IMR-90 (cell line): ENCODE data around the gene EPAS1. TPM values are rescaled to one million over a fixed set of nuclear protein-coding genes. Genes with fewer than 3 reads are reported as not detected.

Source experiments
- ATAC-seq: fragments of 200-7000 bp; cut with Tn5 transposase; 2 replicates; pipeline ENCODE4 v1.9.1; 2020; ENCODE audit warnings: low read depth, mild to moderate bottlenecking, moderate library complexity
- BruUV-seq: library from RNA; stranded (reverse); fragments of 400-500 nt; replicated peaks from 2 replicates; lab custom pipeline; 2021; lab: Mats Ljungman, UMichigan
- CTCF ChIA-PET: fragments of 300-600 bp; formaldehyde crosslinking; extraction: SDS; loops from one replicate; lab custom pipeline; 2021; ENCODE audit warnings: antibody characterized with exemption; lab: Yijun Ruan, JAX
- POLR2A ChIA-PET: fragments of 300-600 bp; sonication (Branson Sonifier 250); formaldehyde crosslinking; loops from one replicate; lab custom pipeline; 2022; ENCODE audit warnings: antibody characterized with exemption; ENCODE audit not compliant: unreplicated experiment; lab: Charles Lee
- DNase-seq: peaks from one replicate; pipeline ENCODE4 v3.0.0; 2013
- H2AFZ ChIP-seq: replicated peaks from 2 replicates; pipeline ENCODE3; 2013; ENCODE audit warnings: low read length, mild to moderate bottlenecking; ENCODE audit not compliant: poor library complexity
- H2AK5ac ChIP-seq: 2 replicates; pipeline ENCODE4 v1.6.1; 2013; ENCODE audit warnings: low read depth, low read length, inconsistent platforms
- H2AK9ac ChIP-seq: replicated peaks from 2 replicates; pipeline ENCODE3; 2013; ENCODE audit warnings: mild to moderate bottlenecking, low read depth, low read length, moderate library complexity; ENCODE audit not compliant: poor library complexity
- H2BK120ac ChIP-seq: 2 replicates; pipeline ENCODE4 v1.6.1; 2013; ENCODE audit warnings: low read depth, low read length, inconsistent platforms
- H2BK15ac ChIP-seq: 3 replicates; pipeline ENCODE4 v1.6.1; 2013; ENCODE audit warnings: low read depth, low read length, inconsistent platforms
- H2BK20ac ChIP-seq: 2 replicates; pipeline ENCODE4 v1.6.1; 2013; ENCODE audit warnings: low read depth, mild to moderate bottlenecking, inconsistent platforms, low read length, moderate library complexity
- H2BK5ac ChIP-seq: 2 replicates; pipeline ENCODE4 v1.6.1; 2013; ENCODE audit warnings: mild to moderate bottlenecking, low read depth, low read length, inconsistent platforms; ENCODE audit not compliant: poor library complexity, severe bottlenecking
- H3K14ac ChIP-seq: replicated peaks from 2 replicates; pipeline ENCODE4 v1.6.1; 2013; ENCODE audit warnings: low read depth, low read length, inconsistent platforms
- H3K18ac ChIP-seq: 2 replicates; pipeline ENCODE4 v1.6.1; 2013; ENCODE audit warnings: low read depth, low read length, control low read depth
- H3K23ac ChIP-seq: 2 replicates; pipeline ENCODE4 v1.6.1; 2013; ENCODE audit warnings: low read depth, low read length, inconsistent platforms
- H3K27ac ChIP-seq: 2 replicates; pipeline ENCODE4 v1.5.1; 2013; ENCODE audit warnings: mild to moderate bottlenecking, control low read depth, low read length; ENCODE audit not compliant: insufficient read depth
- H3K27me3 ChIP-seq: 2 replicates; pipeline ENCODE4 v1.6.1; 2013; ENCODE audit warnings: low read length; ENCODE audit not compliant: control insufficient read depth, insufficient read depth
- H3K36me3 ChIP-seq: 2 replicates; pipeline ENCODE4 v1.6.1; 2013; ENCODE audit warnings: low read length, mixed read lengths; ENCODE audit not compliant: control insufficient read depth, insufficient read depth
- H3K4ac ChIP-seq: 2 replicates; pipeline ENCODE4 v1.6.1; 2013; ENCODE audit warnings: low read depth, low read length, inconsistent platforms
- H3K4me1 ChIP-seq: 2 replicates; pipeline ENCODE4 v1.6.1; 2013; ENCODE audit warnings: low read length, mixed read lengths; ENCODE audit not compliant: control insufficient read depth, insufficient read depth
- H3K4me2 ChIP-seq: 2 replicates; pipeline ENCODE4 v1.6.1; 2013; ENCODE audit warnings: low read depth, mild to moderate bottlenecking, control low read depth, low read length, moderate library complexity
- H3K4me3 ChIP-seq: 2 replicates; pipeline ENCODE4 v1.5.1; 2013; ENCODE audit warnings: low read depth, mild to moderate bottlenecking, control low read depth, low read length, moderate library complexity; ENCODE audit not compliant: insufficient read depth
- H3K56ac ChIP-seq: 2 replicates; pipeline ENCODE4 v1.6.1; 2013; ENCODE audit warnings: low read length, inconsistent platforms; ENCODE audit not compliant: insufficient read depth; ENCODE audit errors: extremely low read depth
- H3K79me1 ChIP-seq, 2 experiments: 2 replicates each; pipeline ENCODE4 v1.6.1; 2013; ENCODE audit warnings: low read length in 2 of 2, inconsistent platforms in 1 of 2, low read depth in 1 of 2
- H3K9ac ChIP-seq: 2 replicates; pipeline ENCODE4 v1.6.1; 2013; ENCODE audit warnings: low read depth, low read length, control low read depth
- H3K9me1 ChIP-seq: 2 replicates; pipeline ENCODE4 v1.6.1; 2013; ENCODE audit warnings: low read length, inconsistent platforms; ENCODE audit not compliant: insufficient read depth
- H3K9me3 ChIP-seq: 2 replicates; pipeline ENCODE4 v1.6.1; 2013; ENCODE audit warnings: low read length; ENCODE audit not compliant: control insufficient read depth, insufficient read depth
- H4K20me1 ChIP-seq: 2 replicates; pipeline ENCODE4 v1.6.1; 2013; ENCODE audit warnings: low read length, inconsistent platforms; ENCODE audit not compliant: insufficient read depth
- H4K5ac ChIP-seq: 2 replicates; pipeline ENCODE4 v1.6.1; 2013; ENCODE audit warnings: mild to moderate bottlenecking, low read depth, low read length, control low read depth
- H4K8ac ChIP-seq, 2 experiments: 2 replicates each; pipeline ENCODE4 v1.6.1; 2013; ENCODE audit warnings: low read depth in 2 of 2, low read length in 2 of 2, control low read depth in 1 of 2, inconsistent platforms in 1 of 2
- H4K91ac ChIP-seq: 2 replicates; pipeline ENCODE4 v1.6.1; 2013; ENCODE audit warnings: low read depth, low read length, inconsistent platforms; ENCODE audit not compliant: insufficient read depth
- BHLHE40 ChIP-seq: fragments of 150-350 bp; IDR thresholded peaks from 2 replicates; pipeline ENCODE4 v1.6.1; 2016; ENCODE audit warnings: mild to moderate bottlenecking, low read depth, low read length
- CEBPB ChIP-seq: IDR thresholded peaks from 2 replicates; pipeline ENCODE4 v1.6.1; 2012; ENCODE audit warnings: low read depth, low read length, improper control_type of control experiment
- CHD1 ChIP-seq: IDR thresholded peaks from 2 replicates; pipeline ENCODE4 v1.6.1; 2012; ENCODE audit warnings: low read depth, low read length, improper control_type of control experiment
- FOS ChIP-seq: fragments of 150-350 bp; IDR thresholded peaks from 2 replicates; pipeline ENCODE4 v1.6.1; 2016; ENCODE audit warnings: low read depth, low read length
- MAFK ChIP-seq: IDR thresholded peaks from 2 replicates; pipeline ENCODE4 v1.6.1; 2012; ENCODE audit warnings: low read depth, low read length, improper control_type of control experiment
- MXI1 ChIP-seq: IDR thresholded peaks from 2 replicates; pipeline ENCODE4 v1.6.1; 2012; ENCODE audit warnings: low read depth, mild to moderate bottlenecking, low read length, moderate library complexity, borderline replicate concordance
- POLR2A ChIP-seq: IDR thresholded peaks from 2 replicates; pipeline ENCODE4 v1.6.1; 2012; ENCODE audit warnings: mild to moderate bottlenecking, low read depth, low read length
- RCOR1 ChIP-seq: IDR thresholded peaks from 2 replicates; pipeline ENCODE4 v1.6.1; 2012; ENCODE audit warnings: mild to moderate bottlenecking, low read length, improper control_type of control experiment; ENCODE audit not compliant: insufficient replicate concordance
- RFX5 ChIP-seq: IDR thresholded peaks from 2 replicates; pipeline ENCODE4 v1.8.0; 2012; ENCODE audit warnings: low read depth, mild to moderate bottlenecking, low read length, moderate library complexity
- SMC3 ChIP-seq: fragments of 150-350 bp; IDR thresholded peaks from 2 replicates; pipeline ENCODE4 v1.6.1; 2016; ENCODE audit warnings: low read depth, mild to moderate bottlenecking, antibody characterized with exemption, low read length, moderate library complexity
- WGBS, 2 experiments: methylation state at CpG; one replicate each; pipeline versions ENCODE4 v1.1.5 to v1.1.7; 2013; ENCODE audit warnings: missing lambda C conversion rate in 2 of 2; ENCODE audit not compliant: insufficient read length in 1 of 2; ENCODE audit errors: extremely low coverage in 2 of 2; 5-methylcytosine and 5-hydroxymethylcytosine counted together
- dilution Hi-C: fragments of 300-500 bp; cut with HindIII; formaldehyde crosslinking; loops from one replicate; pipeline ENCODE4 v1.14.3; 2018; ENCODE audit warnings: low sequenced_read_pairs; ENCODE audit not compliant: unreplicated experiment
- in situ Hi-C: fragments of 300-500 bp; cut with MboI; formaldehyde crosslinking; loops from 3 replicates; pipeline ENCODE4 v1.14.3; 2019; ENCODE audit warnings: low sequenced_read_pairs, inconsistent platforms, mixed read lengths
- intact Hi-C: fragments of 100-400 bp; cut with micrococcal nuclease; formaldehyde crosslinking; loops from 2 replicates; pipeline ENCODE4 v1.10.0; 2022
- polyA plus RNA-seq, 3 experiments: library from polyadenylated mRNA; depleted of rRNA; stranded (reverse); fragments of >200 nt; gene quantifications; 2 replicates each; pipeline ENCODE4 v1.2.3, GENCODE V29; 2012; ENCODE audit warnings: low replicate concordance in 1 of 3
- total RNA-seq: library from RNA; depleted of rRNA; stranded (reverse); fragments of >200 nt; gene quantifications from 2 replicates; pipeline ENCODE4 v1.2.3, GENCODE V29; 2012
- TF ChIP-seq, protein P1 (sequence below): fragments of 150-350 bp; IDR thresholded peaks from 2 replicates; pipeline ENCODE4 v1.6.1; 2016; ENCODE audit warnings: low read depth, mild to moderate bottlenecking, low read length, moderate library complexity, borderline replicate concordance

EPAS1 gene
- total and polyA plus RNA-seq, 2 of the 4 experiments (the other 2 are of a cell fraction), result 40.7 to 120 TPM

DNA sequence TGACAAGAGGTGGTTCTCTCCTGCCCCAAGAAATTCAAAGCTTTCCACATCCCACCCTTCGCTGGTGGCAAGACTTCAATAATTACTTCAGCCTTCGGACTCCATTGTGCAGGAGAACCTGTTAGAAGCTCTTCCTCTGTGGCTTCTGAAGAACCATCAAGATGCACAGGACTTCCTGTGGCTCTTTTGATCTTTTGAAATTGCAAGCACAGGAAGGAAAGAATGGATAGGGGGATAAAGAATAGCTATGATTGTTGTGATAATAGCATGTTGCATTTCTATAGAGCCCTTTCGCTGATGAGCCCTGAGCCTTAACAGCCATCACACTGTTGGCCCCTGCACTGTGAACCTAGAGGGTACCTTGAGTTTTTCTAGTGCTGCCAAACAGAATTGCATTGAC is 7.4 kb downstream of the EPAS1 start:
- Histone ChIP-seq H3K56ac (no peak overlapping the region), H3K4ac (no peak overlapping the region), H4K5ac (no peak overlapping the region), H3K4me1 (peaks cover 24% of the 10 kb centered on the region), H2AK5ac (no peak overlapping the region), H2BK5ac (no peak overlapping the region), H3K14ac (no peak overlapping the region), H3K27ac (no peak overlapping the region), H3K4me2 (no peak overlapping the region), H2BK20ac (no peak overlapping the region), H2AK9ac (no peak overlapping the region), H2BK15ac (no peak overlapping the region), H3K9ac (no peak overlapping the region), H3K36me3 (peaks cover 18% of the 10 kb centered on the region), H3K18ac (no peak overlapping the region), H4K8ac (no peak overlapping the region), H3K9me3 (no peaks in the 10 kb centered on the region), H4K91ac (no peak overlapping the region), H3K79me1 (peaks cover 21 to 84% of the 10 kb centered on the region in 2 experiments), H3K9me1 (peaks cover 33% of the 10 kb centered on the region), H2AFZ (no peak overlapping the region), H4K20me1 (peaks cover 99% of the 10 kb centered on the region), H2BK120ac (no peak overlapping the region), H3K23ac (0 out of 2 replicates have a peak overlapping the region, but pooled peaks have one; percentile 25), H3K4me3 (no peak overlapping the region), H3K27me3 (no peaks in the 10 kb centered on the region)
- intact Hi-C loops (loop anchor here (5.0 kb wide), 1 partner anchor 38 kb away; no protein-coding TSS in a partner anchor), in situ Hi-C loops (loop anchor here (5.0 to 25.0 kb wide), 2 partner anchors 58 to 667 kb away; no protein-coding TSS in a partner anchor), dilution Hi-C loops (no loop called here)
- POLR2A ChIA-PET, result no interaction called here
- ATAC-seq, result no peak
- no peak for DNase-seq
- TF ChIP-seq CHD1, result no peak
- TF ChIP-seq POLR2A, result no peak
- no peak for TF ChIP-seq MAFK
- TF ChIP-seq, protein P1, sequence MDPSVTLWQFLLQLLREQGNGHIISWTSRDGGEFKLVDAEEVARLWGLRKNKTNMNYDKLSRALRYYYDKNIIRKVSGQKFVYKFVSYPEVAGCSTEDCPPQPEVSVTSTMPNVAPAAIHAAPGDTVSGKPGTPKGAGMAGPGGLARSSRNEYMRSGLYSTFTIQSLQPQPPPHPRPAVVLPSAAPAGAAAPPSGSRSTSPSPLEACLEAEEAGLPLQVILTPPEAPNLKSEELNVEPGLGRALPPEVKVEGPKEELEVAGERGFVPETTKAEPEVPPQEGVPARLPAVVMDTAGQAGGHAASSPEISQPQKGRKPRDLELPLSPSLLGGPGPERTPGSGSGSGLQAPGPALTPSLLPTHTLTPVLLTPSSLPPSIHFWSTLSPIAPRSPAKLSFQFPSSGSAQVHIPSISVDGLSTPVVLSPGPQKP, result no peak
- TF ChIP-seq FOS, result no peak
- TF ChIP-seq MXI1, result no peak
- no peak for TF ChIP-seq SMC3
- TF ChIP-seq CEBPB, result no peak
- no peak for TF ChIP-seq BHLHE40
- TF ChIP-seq RCOR1, result no peak
- TF ChIP-seq RFX5, result no peak
- CTCF ChIA-PET, result interaction anchor here (0.7 kb wide), 1 partner anchor 29 kb away, joined by 5 read pairs; no protein-coding TSS in a partner anchor
- no CpG with 5 or more reads among the region's 3 CpGs for WGBS, 2 experiments
- no TSS peak for BruUV-seq
